ENCODE results near the gene PRMT7.

- TF ChIP-seq EZH2 (IDR thresholded peaks at IDR 0.05; ENCODE audit: insufficient read depth, poor library complexity, severe bottlenecking) (no peak), EZH2phosphoT487 (IDR thresholded peaks at IDR 0.05; ENCODE audit: insufficient read depth, low read depth) (no peak)
These were observed 43.0 kb upstream of the PRMT7 start for GRCh38 chr16:68267612-68268405.
